SU-DHL-6 (cell line): ENCODE results near the gene PCYOX1L.

Experiments
- H2AFZ ChIP-seq: fragments of 200-600 bp; sonication (generic); 2 replicates; pipeline ENCODE4 v1.6.1; 2014; ENCODE audit warnings: low read depth, mild to moderate bottlenecking, moderate library complexity, mixed read lengths, antibody characterized with exemption, low read length; ENCODE audit not compliant: severe bottlenecking
- H3F3A ChIP-seq: fragments of 200-600 bp; shearing (Covaris generic); 2 replicates; pipeline ENCODE4 v1.6.0; 2016; ENCODE audit warnings: antibody characterized with exemption, mild to moderate bottlenecking; ENCODE audit not compliant: insufficient read depth
- H3K27ac ChIP-seq: fragments of 200-600 bp; sonication (generic); 2 replicates; pipeline ENCODE4 v1.5.1; 2016; ENCODE audit warnings: low read depth, mild to moderate bottlenecking, low read length, moderate library complexity, mixed read lengths
- H3K27me3 ChIP-seq: fragments of 200-600 bp; sonication (generic), shearing (Covaris generic); 2 replicates; pipeline ENCODE4 v1.6.0; 2014; ENCODE audit warnings: mild to moderate bottlenecking, low read length
- H3K36me3 ChIP-seq: fragments of 200-600 bp; sonication (generic); 2 replicates; pipeline ENCODE4 v1.6.1; 2014; ENCODE audit warnings: mild to moderate bottlenecking, low read length, mixed read lengths
- H3K4me2 ChIP-seq: fragments of 300-600, 200-600 bp; shearing (Covaris generic), sonication (generic); 2 replicates; pipeline ENCODE4 v1.6.0; 2014; ENCODE audit warnings: low read length, low read depth, mild to moderate bottlenecking; ENCODE audit not compliant: poor library complexity, severe bottlenecking
- H3K4me3 ChIP-seq: fragments of 200-600 bp; sonication (generic); 2 replicates; pipeline ENCODE4 v1.5.1; 2014; ENCODE audit warnings: antibody characterized with exemption, low read length, mild to moderate bottlenecking, mixed read lengths; ENCODE audit not compliant: insufficient read depth, poor library complexity, severe bottlenecking
- H3K79me2 ChIP-seq: fragments of 200-600 bp; sonication (generic); 2 replicates; pipeline ENCODE4 v1.6.1; 2014; ENCODE audit warnings: mild to moderate bottlenecking, low read length, moderate library complexity; ENCODE audit not compliant: insufficient read depth
- H3K9ac ChIP-seq: fragments of 200-600 bp; sonication (generic); 2 replicates; pipeline ENCODE4 v1.7.0; 2014; ENCODE audit warnings: mild to moderate bottlenecking, low read length
- H3K9me2 ChIP-seq: fragments of 200-600 bp; sonication (generic); replicated peaks from 2 replicates; pipeline ENCODE4 v1.6.1; 2014; ENCODE audit warnings: low read length; ENCODE audit not compliant: insufficient read depth
- H3K9me3 ChIP-seq: fragments of 200-600 bp; sonication (generic); 2 replicates; pipeline ENCODE4 v1.6.1; 2014; ENCODE audit warnings: low read length, mixed read lengths; ENCODE audit not compliant: insufficient read depth
- H4K20me1 ChIP-seq: fragments of 200-600 bp; sonication (generic); 2 replicates; pipeline ENCODE4 v1.6.1; 2014; ENCODE audit warnings: low read depth, mild to moderate bottlenecking, antibody characterized with exemption, low read length, moderate library complexity, mixed read lengths
- EZH2phosphoT487 ChIP-seq: fragments of 200-600 bp; sonication (generic), shearing (Covaris generic); conservative IDR thresholded peaks from 2 replicates; pipeline ENCODE4 v1.6.1; 2018; ENCODE audit warnings: mild to moderate bottlenecking, antibody characterized with exemption, low read length, moderate library complexity, mixed read lengths
- TF ChIP-seq, protein P1 (sequence below): fragments of 200-600 bp; sonication (generic); IDR thresholded peaks from one replicate; pipeline ENCODE4 v1.5.1; 2017; ENCODE audit warnings: antibody characterized with exemption, mild to moderate bottlenecking, low read length, moderate library complexity; ENCODE audit not compliant: insufficient read depth, poor library complexity, severe bottlenecking

PCYOX1L gene

GRCh38 chr5:149403923-149404745, 46.3 kb downstream of the PCYOX1L start:
- Histone ChIP-seq H3F3A (no peaks in the 10 kb centered on the region), H3K36me3 (no peaks in the 10 kb centered on the region), H3K9me2 (no peaks in the 10 kb centered on the region), H3K4me2 (no peak overlapping the region), H4K20me1 (no peaks in the 10 kb centered on the region), H3K27ac (no peak overlapping the region), H2AFZ (no peak overlapping the region), H3K79me2 (no peaks in the 10 kb centered on the region), H3K4me3 (no peak overlapping the region), H3K9ac (no peak overlapping the region), H3K27me3 (no peaks in the 10 kb centered on the region), H3K9me3 (no peaks in the 10 kb centered on the region)
- TF ChIP-seq, protein P1, sequence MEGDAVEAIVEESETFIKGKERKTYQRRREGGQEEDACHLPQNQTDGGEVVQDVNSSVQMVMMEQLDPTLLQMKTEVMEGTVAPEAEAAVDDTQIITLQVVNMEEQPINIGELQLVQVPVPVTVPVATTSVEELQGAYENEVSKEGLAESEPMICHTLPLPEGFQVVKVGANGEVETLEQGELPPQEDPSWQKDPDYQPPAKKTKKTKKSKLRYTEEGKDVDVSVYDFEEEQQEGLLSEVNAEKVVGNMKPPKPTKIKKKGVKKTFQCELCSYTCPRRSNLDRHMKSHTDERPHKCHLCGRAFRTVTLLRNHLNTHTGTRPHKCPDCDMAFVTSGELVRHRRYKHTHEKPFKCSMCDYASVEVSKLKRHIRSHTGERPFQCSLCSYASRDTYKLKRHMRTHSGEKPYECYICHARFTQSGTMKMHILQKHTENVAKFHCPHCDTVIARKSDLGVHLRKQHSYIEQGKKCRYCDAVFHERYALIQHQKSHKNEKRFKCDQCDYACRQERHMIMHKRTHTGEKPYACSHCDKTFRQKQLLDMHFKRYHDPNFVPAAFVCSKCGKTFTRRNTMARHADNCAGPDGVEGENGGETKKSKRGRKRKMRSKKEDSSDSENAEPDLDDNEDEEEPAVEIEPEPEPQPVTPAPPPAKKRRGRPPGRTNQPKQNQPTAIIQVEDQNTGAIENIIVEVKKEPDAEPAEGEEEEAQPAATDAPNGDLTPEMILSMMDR = no peak
- TF ChIP-seq EZH2phosphoT487 = no peak

DNA sequence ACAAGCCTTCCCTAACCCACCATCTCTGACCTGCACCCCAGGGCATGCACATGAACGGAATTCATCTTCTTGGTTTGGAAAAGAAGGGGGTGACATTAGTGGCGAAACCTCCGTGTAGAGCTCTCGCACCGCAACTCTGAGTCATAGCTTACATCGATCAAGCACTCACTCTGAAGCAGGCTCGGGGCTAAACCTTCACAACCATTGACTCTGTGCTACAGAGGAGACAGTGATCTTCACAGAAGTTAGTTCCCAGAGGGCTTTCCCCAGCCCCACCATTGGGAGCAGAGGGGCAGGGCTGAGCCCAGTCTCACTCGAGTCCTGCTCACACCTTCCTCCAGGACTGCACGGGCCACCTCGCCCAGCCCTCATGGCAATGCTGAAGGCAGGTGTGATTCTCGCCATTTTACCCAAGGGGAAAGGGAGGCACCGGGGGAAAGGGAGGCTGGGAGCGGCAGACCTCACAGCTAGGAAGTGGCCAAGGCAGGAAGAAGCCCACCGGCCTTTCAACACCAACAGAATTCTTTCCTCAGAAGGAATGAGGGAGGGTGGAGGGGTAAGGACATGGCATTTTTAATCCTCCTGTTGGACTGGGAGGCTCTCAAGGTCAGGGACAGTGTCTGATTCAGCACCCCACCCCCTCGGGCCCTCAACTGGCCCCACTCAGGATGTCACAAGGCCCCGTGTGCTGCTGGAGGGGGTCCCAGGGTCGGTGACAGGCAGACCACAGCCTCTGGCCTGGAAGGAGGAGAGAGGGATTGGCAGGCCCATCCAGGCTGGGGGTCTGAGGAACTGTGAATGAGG, 47.1 kb downstream of the PCYOX1L start:
- Histone ChIP-seq H3K9ac (no peak overlapping the region), H3F3A (no peaks in the 10 kb centered on the region), H3K4me3 (no peak overlapping the region), H3K9me2 (no peaks in the 10 kb centered on the region), H2AFZ (no peak overlapping the region), H3K9me3 (no peaks in the 10 kb centered on the region), H3K27ac (no peak overlapping the region), H3K27me3 (no peaks in the 10 kb centered on the region), H3K79me2 (no peaks in the 10 kb centered on the region), H3K4me2 (no peak overlapping the region), H3K36me3 (no peaks in the 10 kb centered on the region), H4K20me1 (no peaks in the 10 kb centered on the region)
- TF ChIP-seq EZH2phosphoT487 = no peak
- TF ChIP-seq, protein P1 = no peak

- Histone ChIP-seq H3K27me3 (no peaks in the 10 kb centered on the region), H3K4me2 (no peak overlapping the region), H3K9ac (no peak overlapping the region), H3K79me2 (no peaks in the 10 kb centered on the region), H4K20me1 (no peaks in the 10 kb centered on the region), H3K4me3 (no peak overlapping the region), H3K9me3 (no peaks in the 10 kb centered on the region), H3F3A (no peaks in the 10 kb centered on the region), H3K27ac (no peak overlapping the region), H3K9me2 (no peaks in the 10 kb centered on the region), H2AFZ (no peak overlapping the region), H3K36me3 (no peaks in the 10 kb centered on the region)
- TF ChIP-seq, protein P1 = no peak
- TF ChIP-seq EZH2phosphoT487 = no peak
These were observed 47.8 kb downstream of the PCYOX1L start for GRCh38 chr5:149405550-149406202.
